Activated CD8-positive, alpha-beta memory T cell treated with anti-CD3 and anti-CD28 coated beads for 4 hours (primary cell): ENCODE results near the gene LGR6.
A peak's percentile ranks its signal among the peaks of the same experiment; 100 is the strongest.

ENCODE experiments used
- DNase-seq, 2 donors: peaks; one replicate each; pipeline ENCODE4 v3.0.0-alpha.2; 2020; ENCODE audit warnings: low read depth in 2 of 2

Gene LGR6

DNA sequence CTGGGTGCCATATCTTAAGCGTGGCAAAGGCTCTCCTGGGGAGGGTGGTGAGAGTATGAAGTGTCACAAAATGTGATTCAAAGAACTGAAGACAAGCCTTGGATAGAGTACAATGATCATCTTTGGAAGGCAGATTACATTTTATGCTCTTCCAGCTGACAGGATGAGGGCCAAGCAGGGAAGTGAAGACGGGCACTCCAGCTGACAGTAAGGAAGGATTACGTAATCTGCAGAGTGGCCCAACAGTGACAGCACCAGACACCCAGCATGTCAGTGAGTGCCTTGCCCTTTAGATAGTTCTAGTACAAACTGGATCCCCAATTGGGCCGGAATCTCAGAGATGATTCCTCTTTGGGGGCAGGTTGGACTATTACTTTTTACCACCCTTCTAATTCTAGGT, 95.4 kb downstream of the LGR6 start:
- DNase-seq: no peak

DNA sequence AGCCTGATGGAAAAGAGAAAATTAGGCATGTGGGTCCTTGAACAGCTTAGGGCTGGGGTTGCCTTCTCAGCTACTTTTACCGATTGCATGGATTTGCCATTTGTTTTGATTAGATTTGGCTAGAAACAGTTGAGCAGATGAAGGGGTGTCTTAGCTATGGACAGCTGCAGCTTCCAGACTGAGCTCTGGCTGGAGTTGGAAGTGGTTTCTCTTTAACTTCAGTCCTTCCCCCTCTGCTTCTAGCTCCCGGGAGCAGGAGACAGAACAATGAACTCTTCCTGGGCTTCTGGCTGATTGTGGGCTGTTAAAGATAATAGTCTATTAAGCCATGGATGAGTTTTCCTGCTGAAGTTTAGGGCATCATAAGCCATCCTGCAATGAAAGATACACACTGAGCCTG, 97.4 kb downstream of the LGR6 start:
- no peak for DNase-seq

DNA sequence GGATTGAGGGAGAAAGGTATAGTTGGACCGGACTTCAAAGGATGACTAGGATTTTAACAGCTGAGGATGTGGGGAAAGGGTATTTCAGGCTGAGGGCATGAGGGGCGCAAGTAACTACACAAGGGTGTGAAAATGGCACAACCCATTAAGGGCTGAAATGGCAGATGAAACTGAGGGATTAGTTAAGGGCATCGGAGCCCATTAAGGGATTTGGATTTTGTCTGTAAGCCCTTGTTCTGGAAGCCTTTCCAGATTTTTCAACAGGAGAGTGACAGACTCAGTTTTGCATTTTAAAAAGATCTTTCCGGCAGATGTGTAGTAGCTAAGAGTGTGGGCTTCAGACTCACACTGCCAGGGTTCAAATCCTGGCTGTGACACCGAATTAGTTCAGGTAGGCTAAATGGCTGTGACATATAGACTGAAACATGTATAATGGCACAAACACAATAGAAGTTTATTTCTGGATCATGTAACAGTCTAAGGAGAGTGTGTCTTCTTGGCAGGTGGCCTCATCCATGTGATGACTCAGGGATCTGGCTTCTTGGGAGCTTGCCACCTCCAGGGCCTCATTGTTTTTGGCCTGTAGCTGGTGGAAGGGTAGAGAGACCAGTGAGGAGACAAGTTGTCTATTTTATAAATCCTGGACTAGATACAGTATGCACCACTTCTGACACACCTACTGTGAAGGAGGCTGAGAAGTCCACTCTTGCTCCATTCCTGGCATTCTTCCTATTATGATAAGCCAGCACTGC, 98.5 kb downstream of the LGR6 start:
- DNase-seq: no peak

DNA sequence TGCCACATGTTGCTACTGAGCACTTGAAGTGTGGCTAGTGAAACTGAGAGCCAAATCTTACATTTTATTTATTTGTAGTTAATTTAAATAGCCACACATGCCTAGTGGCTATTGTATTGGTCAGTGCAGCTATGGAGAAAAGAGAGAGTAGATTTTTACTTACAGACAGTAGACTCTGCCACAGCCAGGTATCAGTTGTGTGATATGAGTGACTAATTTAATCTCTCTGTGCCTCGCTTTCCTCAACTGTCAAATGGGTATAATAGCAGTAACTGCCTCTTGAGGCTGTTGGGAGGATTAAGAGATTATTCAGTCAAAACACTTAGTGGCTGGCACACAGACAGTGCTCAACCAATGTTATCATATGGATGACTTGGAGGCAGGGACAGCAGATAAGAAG, 99.2 kb downstream of the LGR6 start:
- DNase-seq: no peak

DNA sequence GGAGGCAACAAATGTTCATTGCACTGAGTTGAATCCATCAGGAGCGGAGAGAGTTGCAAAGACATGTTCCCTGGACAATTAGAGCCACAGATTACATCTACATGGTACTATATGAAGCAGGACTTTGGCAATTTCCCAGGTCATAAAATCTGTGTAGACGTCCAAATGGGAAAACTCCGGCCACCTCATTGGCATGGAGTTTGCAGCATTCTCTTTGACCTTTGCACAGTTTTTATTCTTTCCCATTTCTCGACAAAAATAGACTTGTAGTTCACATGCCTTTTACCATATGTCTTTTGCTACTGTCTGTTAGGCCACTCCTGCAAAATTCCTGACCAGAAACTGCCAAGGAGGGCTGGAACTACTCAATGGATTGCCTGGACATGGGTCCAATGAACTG, 100.0 kb downstream of the LGR6 start:
- no peak for DNase-seq

DNA sequence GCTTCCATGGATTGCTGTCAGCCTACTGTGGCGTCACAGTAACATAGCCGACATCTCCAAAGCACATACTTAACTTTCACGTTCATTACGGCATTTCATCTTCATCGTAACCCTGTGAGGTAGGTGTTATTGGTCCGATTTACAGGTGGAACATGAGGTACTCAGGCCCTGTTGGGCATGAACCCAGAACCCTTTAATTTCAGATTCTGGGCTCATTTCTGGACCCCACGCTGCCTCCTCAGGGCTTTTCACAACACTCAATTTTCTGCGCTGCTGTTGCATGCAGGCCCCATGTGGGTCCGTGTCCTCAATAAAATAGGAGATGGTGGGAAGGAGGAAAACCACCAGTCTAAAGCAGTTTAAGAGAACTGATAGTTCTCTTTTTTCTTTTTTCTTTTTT, 108.6 kb downstream of the LGR6 start:
- no peak for DNase-seq

DNA sequence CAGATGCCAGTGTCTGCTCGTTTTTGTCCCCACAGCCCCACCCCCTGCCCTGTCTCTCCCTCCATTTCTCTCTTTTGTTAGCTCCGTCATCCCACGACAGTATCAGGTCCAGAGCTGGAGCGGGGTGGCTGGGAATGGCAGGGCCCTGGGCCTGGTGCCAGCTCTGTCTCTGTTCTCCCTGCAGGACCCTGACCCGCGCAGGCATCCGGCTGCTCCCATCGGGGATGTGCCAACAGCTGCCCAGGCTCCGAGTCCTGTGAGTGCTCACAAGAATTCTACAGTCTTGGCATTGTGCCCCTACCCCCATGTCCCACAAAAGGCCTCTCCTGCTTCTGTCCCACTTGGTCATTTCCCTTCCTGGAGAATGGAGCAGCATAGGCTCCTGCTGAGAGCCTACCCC, 110.8 kb downstream of the LGR6 start:
- no peak for DNase-seq

DNA sequence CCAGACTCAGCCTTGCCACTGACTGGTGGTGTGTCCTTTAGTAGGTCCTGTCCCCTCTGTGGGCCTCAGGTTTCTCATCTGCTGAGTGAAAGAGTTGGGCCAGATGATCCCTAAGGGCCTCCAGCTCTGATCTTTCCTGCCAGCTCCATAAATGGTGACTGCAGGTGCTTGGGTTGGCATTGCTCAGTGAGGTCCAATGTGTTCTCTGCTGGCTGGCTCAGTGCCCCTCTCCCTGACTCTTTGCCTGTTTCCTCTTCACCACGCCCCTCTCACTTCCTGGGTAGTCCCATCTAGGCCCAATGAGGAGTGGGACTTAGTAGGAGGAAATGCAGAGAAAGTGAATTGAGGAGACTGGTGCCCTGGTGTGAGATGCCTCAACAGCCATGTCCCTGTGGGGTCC, 111.6 kb downstream of the LGR6 start:
- DNase-seq: no peak

DNA sequence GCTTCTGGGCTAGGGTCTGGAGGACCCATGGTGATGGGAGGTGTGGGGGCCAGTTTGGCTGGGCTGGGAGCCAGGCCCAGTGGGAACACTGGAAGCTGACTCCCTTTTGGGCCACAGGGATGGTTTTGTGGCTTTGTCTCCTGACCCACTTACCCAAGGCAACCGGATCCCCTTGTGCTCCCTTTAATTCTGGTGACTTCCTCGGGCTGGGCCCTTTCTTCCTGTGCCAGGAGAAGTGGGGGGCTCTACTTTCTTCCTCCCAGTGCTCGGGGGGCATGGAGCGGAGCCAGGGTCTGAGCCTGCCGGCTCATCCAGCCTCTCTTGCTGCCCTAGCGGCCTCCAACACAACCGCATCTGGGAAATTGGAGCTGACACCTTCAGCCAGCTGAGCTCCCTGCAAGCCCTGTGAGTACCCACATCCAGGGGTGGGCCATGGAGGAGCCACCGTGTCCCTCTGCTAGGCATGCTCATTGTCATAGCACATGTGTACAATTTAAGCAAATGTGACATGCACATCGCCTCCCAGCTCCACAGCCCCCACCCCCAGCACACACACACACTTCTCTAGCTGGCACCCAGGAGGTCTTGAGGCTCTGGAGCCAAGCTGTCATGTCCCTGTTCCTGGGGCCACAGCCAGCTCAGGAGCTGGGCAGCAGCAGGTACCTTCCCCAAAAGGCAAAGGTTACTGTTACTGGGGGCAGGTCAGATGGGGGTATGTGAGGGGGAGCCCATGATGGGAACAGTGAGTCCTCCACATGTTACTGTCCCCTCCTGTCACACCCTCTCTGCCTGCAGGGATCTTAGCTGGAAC, 113.1 kb downstream of the LGR6 start:
- DNase-seq: no peak

DNA sequence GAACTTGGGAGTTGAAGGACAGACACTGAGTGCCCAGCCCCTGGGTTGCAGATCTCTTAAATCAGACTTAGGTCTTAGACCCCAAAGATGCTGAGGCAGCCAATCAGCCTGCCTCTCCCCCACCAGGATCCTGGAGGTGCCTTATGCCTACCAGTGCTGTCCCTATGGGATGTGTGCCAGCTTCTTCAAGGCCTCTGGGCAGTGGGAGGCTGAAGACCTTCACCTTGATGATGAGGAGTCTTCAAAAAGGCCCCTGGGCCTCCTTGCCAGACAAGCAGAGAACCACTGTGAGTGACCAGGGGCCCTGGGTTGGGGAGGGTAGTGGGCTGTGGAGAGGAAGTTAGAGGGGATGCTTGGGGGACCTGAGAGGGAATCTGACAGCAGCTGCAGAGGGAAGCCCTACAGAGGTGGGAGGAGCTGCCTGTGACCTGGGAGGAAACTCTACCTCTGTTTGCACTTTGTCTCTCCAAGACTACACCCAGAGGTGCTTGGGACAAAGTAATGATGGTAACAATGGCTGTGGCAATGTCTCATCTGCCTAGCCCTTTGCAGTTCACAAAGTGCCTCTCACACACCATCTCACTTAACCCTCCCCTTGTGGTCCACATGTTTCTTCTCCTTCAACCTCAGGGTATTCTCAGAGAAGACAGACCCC, 116.6 kb downstream of the LGR6 start:
- DNase-seq: no peak

DNA sequence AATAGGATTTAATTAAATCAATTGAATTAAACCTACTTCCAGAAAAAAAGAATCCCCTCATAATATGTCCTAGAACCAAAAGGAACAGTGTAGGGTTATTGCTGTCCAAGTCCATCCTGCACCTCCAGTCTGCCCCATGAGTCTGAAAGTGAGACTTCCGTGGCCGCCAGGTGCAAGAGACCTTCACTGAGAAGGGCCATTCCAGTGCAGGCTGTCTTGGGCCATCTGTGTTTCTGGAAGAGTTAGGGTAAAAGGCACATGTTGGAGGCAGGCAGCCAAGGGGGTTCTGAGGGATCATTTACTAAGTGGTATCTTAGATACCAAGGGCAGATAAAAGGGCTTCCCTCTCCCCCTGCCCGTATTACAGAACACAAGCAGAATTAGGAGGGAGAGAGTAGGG, 117.1 kb downstream of the LGR6 start:
- no peak for DNase-seq

DNA sequence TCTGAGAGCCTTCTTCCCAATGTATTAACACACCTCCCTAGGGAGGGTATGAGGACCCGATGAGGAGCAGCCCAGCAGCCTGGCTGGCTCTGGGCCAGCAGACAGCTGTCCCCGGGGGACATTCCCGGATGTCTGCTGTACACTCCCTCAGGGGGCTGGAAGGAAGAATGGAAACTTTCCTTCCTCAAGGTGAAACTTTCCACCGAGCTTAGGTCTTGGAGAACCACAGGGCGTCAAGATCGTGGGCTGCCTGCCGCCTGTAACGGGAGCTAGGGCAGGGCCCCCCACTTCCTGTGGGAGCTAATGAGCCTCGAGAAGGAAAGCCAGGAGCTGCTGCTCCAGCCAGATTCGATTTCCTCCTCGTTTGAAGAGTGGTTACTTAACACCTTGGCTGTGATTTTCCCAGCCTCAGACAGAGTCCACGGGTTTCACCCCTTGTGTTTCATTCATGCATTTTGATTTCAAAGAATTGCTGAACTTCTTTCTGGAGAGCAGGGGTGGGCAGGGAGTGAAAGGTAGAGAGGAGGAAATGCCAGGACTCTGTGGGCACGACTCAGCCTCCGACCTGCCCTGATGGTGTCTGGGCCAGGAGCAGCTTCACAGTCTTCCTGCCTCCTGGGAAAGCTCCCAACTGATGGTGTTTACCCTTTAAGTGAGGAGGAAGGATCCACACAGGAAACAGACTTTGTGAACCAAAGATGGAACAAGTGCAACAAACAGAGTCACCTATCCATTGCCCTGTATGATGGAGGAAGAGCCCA, 118.5 kb downstream of the LGR6 start:
- no peak for DNase-seq

DNA sequence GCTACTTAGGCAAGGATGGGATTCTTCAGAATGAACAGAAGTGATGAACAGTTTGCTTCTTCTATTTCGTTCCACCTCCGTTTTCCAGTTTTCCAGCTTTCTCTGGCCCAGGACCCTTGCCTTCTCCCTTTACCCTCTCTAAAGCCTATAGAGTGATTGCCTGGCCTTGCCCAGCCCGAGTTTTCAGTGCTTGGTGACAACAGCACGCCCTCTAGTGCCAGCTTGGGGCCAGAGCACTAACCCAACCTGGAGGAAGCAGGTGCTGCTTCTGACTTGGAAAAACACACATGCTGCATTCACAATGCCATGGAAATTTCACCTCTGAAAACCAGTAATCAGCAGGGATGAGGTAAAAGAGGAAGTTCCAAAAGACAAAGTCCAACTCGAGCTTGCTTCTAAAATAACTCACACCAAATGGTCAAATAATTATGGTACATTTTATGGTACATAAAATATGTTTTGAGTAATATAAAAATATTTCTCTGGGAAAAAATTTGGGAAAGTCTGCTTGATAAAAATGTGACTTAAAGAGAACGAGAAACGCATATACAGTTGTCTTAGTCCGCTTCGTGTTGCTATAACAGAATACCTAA, 122.1 kb downstream of the LGR6 start:
- peak; percentile 48 to 51 for DNase-seq

DNA sequence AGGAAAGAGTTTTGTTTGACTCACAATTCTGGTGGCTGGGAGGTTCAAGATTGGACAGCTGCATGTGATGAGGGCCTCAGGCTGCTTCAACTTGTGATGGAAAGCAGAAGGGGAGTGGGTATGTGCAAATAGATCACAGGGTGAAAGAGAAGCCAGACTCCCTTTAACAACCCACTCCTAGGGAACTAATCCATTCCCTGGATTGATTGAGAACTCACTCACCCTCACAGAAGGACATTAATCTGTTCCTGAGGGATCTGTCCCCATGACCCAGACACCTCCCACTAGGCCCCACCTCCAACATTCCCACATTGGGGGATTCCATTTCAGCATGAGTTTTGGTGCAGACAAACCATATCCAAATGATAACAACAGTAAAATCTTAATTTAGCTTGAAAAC, 122.6 kb downstream of the LGR6 start:
- no peak for DNase-seq

DNA sequence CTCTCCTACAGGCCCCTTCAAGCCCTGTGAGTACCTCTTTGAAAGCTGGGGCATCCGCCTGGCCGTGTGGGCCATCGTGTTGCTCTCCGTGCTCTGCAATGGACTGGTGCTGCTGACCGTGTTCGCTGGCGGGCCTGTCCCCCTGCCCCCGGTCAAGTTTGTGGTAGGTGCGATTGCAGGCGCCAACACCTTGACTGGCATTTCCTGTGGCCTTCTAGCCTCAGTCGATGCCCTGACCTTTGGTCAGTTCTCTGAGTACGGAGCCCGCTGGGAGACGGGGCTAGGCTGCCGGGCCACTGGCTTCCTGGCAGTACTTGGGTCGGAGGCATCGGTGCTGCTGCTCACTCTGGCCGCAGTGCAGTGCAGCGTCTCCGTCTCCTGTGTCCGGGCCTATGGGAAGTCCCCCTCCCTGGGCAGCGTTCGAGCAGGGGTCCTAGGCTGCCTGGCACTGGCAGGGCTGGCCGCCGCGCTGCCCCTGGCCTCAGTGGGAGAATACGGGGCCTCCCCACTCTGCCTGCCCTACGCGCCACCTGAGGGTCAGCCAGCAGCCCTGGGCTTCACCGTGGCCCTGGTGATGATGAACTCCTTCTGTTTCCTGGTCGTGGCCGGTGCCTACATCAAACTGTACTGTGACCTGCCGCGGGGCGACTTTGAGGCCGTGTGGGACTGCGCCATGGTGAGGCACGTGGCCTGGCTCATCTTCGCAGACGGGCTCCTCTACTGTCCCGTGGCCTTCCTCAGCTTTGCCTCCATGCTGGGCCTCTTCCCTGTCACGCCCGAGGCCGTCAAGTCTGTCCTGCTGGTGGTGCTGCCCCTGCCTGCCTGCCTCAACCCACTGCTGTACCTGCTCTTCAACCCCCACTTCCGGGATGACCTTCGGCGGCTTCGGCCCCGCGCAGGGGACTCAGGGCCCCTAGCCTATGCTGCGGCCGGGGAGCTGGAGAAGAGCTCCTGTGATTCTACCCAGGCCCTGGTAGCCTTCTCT, 124.6 kb downstream of the LGR6 start:
- DNase-seq: no peak

DNA sequence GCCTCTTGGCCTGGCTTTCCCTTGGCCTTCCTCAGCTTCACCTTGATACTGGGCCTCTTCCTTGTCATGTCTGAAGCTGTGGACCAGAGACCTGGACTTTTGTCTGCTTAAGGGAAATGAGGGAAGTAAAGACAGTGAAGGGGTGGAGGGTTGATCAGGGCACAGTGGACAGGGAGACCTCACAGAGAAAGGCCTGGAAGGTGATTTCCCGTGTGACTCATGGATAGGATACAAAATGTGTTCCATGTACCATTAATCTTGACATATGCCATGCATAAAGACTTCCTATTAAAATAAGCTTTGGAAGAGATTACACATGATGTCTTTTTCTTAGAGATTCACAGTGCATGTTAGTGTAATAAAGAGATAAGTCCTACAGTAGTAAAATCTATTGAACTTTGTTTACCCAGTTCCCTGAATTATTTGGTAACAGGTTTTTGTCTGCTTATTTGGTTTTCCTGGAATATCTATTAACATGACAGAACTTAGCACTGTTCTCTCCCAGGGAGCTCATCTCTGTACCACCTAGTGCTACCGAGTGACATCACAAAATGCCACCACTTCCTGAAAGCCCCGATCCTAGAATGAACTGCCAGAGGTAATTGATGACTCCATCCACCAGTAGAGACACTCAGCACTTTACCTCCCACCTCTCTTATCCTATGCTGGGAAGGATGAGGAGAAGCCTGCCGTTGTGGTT, 125.9 kb downstream of the LGR6 start:
- no peak for DNase-seq

DNA sequence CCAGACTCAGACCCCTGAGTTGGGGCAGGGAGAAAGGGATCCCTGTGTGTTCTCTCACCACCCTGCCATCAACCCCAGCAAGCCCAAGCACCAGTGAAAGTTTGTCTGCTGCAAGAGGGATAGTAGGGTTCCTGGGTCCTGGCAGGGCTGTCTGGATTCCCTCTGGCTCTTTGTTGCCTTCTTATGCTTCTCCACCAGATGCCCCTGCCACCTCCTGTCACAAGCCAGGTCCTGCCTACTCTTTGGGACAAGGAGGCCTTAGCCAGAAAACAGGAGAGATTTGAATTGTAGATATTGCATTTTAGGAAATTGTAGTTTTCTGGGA, 126.4 kb downstream of the LGR6 start:
- no peak for DNase-seq

DNA sequence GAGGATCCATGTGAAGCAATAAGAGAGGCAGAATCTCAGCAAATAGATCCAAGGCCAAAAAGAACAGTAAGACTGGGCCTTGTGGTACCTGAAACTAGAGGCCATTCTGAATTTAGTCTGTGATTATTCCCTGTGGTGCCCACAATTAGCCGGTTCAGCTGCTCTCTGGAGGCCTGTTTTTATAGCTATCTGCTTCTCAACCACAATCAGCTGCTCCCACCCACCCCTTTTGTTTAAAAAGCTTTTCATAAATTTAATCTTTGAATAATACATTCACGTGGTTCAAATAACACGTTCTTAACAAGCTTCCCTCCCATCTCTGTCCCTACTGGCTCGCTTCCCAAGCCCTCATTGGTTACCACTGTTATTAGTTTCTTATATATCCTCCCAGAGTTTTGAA, 130.1 kb downstream of the LGR6 start:
- DNase-seq: no peak

DNA sequence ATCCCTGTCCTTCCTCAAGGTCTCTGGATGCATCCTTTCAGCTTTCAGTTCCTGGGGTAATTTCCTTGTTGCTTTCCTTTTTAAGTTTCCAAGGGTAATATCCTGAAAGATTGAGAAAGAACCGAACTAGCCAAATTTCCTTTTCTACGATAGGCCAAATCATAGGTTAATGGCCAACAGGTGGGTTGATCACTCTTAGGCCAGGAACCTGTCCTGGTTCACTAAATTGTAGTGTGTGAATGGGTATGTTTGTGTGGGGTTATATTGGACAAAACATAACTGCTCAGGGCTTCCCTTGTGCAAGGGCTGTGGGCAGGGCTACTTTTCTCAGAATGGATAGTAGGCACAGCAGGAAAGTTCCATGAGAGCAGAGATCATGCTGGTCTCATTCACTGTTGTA, 131.0 kb downstream of the LGR6 start:
- no peak for DNase-seq

DNA sequence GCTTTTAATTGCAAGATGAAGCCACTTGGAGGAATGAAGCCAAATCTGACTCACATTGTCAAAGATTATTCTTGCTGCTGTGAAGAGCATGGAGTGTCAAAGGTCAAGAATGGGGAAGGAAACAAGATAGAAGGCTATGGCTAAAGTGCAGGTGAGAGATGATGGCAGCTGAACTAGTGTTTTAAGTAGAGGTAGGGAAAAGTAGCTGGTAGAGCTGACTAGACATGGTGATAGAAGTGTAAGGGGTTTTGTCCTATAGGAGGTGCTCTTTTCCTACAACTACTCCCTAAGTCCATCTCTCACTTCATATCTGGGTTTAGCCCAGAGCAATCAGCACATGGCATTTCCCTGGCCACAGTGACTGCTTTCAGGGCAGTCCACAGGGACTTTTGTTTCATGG, 136.3 kb downstream of the LGR6 start:
- DNase-seq: no peak
